RCC 7860 (cell line): ENCODE measurements around the gene KBTBD13.
A peak's percentile ranks its signal among the peaks of the same experiment; 100 is the strongest.

Experiments used
- DNase-seq: peaks from one replicate; pipeline ENCODE4 v3.0.0-alpha.2; 2015; ENCODE audit warnings: low spot score
- FAIRE-seq: peaks from 2 replicates; lab custom pipeline; 2012; peaks lifted over from hg19 to GRCh38; lab: Jason Lieb, UNC

The KBTBD13 gene

GRCh38 chr15:65076486-65077290 lies at the start of gene KBTBD13:
Gene KBTBD13 (plus strand): TSS chr15:65076746. CDS start chr15:65076816, 70 bp downstream.
- DNase-seq (no peak), FAIRE-seq (no peak)

GRCh38 chr15:65026756-65027155 lies 49.8 kb upstream of the KBTBD13 start:
- no peak for DNase-seq
- no peak for FAIRE-seq

DNA sequence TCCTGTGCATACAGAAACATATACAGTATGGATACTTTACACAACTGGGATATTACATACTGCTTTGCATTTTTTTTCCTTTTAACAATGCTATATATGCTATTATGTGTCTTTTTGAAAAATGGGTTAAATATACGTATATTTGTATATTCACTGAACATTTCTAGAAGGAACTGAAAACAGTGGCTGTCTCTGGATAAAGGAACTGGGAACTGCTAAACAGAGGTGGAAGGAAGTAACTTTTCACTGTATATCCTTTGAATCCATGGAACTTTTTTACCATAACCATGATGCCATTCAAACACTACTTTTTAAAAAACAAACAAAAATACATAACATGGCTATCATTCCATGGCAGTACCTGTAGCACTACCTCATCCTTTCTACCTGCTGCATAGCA lies 49.0 kb upstream of the KBTBD13 start:
- DNase-seq (no peak), FAIRE-seq (no peak)

GRCh38 chr15:65028338-65028737 lies 48.2 kb upstream of the KBTBD13 start:
- no peak for FAIRE-seq

GRCh38 chr15:65028921-65029735 lies 47.4 kb upstream of the KBTBD13 start, which contains the start of gene MTFMT:
Gene MTFMT (minus strand): TSS chr15:65029639. CDS start chr15:65029613, 26 bp downstream.
- DNase-seq (peak; percentile 46), FAIRE-seq (no peak)

More at GRCh38 chr15:65028338-65028737, 48.2 kb upstream of the KBTBD13 start:
- DNase-seq, result no peak

GRCh38 chr15:65029736-65030208 lies 46.8 kb upstream of the KBTBD13 start:
- no peak for DNase-seq
- FAIRE-seq, result no peak

- DNase-seq (peak; percentile 81), FAIRE-seq (no peak)
Measured at GRCh38 chr15:65032801-65033537, 43.6 kb upstream of the KBTBD13 start.

GRCh38 chr15:65033659-65034269 lies 42.8 kb upstream of the KBTBD13 start:
- DNase-seq (no peak), FAIRE-seq (no peak)

- DNase-seq (peak; percentile 49), FAIRE-seq (no peak)
Measured at GRCh38 chr15:65034719-65035118, 41.8 kb upstream of the KBTBD13 start.

DNA sequence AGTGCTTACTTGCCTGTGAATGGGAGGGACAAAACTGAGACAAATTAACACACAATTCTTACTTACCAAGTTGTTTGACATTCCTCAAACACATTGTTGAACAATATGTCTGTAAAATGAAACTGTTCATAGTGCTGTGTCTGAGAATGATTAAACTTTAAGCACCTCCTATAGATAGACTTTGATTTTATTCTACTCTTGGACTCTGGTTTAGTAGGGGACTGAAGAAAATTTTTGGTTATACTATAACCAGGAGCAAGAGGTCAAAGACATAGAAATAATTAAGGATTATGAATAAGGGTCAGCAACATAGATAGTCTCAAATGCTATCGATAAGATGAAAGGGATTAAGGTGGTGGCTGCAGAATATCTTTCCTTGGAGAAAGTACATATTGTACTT lies 39.2 kb upstream of the KBTBD13 start:
- DNase-seq (no peak), FAIRE-seq (no peak)

GRCh38 chr15:65038428-65038827 lies 38.1 kb upstream of the KBTBD13 start:
- no peak for FAIRE-seq
- DNase-seq, result no peak

- DNase-seq (no peak), FAIRE-seq (no peak)
Measured at GRCh38 chr15:65038836-65039235, 37.7 kb upstream of the KBTBD13 start.

GRCh38 chr15:65040461-65040860 lies 36.1 kb upstream of the KBTBD13 start:
- FAIRE-seq (no peak), DNase-seq (no peak)

DNA sequence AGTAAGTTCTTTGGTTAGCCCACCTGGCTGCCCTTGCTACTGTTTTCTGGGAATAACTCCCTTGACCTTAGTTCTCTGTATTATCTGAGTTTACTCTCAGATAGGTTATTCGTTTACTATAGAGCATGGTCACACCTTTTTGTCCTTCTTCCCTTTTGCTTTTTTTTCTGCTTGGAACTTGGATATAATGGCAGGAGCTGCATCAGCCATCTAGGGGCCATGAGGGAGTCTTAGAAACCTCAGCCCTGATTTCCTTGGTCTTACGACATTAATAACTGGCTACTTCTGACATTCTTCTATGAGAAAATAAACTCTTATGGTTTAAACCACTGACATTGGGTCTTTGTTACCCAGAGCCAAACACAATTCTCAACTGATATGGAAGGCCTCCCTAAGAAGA lies 34.8 kb upstream of the KBTBD13 start:
- DNase-seq, result no peak
- no peak for FAIRE-seq

GRCh38 chr15:65042776-65043327 lies 33.7 kb upstream of the KBTBD13 start:
- FAIRE-seq (no peak), DNase-seq (no peak)

GRCh38 chr15:65044218-65044617 lies 32.3 kb upstream of the KBTBD13 start:
- FAIRE-seq, result peak; percentile 14

GRCh38 chr15:65044724-65045481 lies 31.6 kb upstream of the KBTBD13 start, which contains the start of gene SLC51B:
Gene SLC51B (plus strand): TSS chr15:65045387. CDS start chr15:65050005, 4,618 bp downstream.
- FAIRE-seq (no peak), DNase-seq (no peak)

More at GRCh38 chr15:65044218-65044617, 32.3 kb upstream of the KBTBD13 start:
- peak; percentile 55 for DNase-seq

GRCh38 chr15:65048241-65048640 lies 28.3 kb upstream of the KBTBD13 start:
- FAIRE-seq (no peak), DNase-seq (no peak)

- FAIRE-seq (no peak), DNase-seq (no peak)
Measured at GRCh38 chr15:65049418-65049840, 27.1 kb upstream of the KBTBD13 start.
